HEK293T (cell line): Measurements from ENCODE around the gene PLAGL2.

Experiments used
- SP1 ChIP-seq: fragments of 450-650 bp; IDR thresholded peaks from 2 replicates; pipeline ENCODE4 v1.6.1; 2017
- TARDBP ChIP-seq: fragments of 450-650 bp; IDR thresholded peaks from 2 replicates; pipeline ENCODE4 v1.6.1; 2016
- ZNF384 ChIP-seq: fragments of 450-650 bp; IDR thresholded peaks from 2 replicates; pipeline ENCODE4 v1.6.1; 2016
- TF ChIP-seq, protein P1 (sequence below): fragments of 450-650 bp; IDR thresholded peaks from 2 replicates; pipeline ENCODE4 v1.6.1; 2016

DNA sequence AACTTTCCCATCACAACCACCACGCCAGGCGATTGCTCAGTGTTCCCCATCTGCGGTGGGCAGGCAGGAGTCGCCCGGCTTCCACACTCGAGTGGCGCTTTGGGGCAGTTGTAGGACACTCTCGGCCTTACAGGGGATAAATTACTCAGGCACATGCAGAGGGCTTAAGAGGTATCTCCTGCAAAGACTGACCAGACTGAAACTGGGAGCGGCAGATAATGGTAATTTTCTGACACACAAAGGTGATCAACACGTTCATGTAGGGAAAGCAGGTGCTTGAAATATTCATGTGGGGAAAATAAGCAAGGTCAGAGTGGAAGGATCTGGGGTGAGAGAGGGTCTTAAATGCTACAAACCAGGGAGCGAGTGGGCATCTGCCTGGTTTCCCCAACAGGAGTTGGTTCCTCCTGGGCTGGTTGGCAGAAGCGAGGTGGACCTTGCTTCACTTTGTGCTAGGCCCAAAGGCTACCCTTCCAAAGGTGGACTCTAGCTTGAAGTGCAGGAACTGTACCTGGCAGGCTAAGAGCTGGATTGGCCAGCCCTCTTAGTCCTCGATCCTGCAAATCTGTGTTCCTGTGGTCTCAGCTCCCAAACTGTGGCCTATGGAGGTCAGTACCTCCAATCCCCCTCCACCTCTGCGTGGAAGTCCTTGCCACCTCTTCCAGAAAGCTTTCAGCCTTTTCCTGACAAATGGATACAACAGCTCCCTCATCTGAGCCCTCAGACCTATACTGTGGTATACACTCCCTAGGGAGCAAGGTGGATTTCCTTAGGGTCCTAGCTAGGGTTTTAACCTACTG, 16.7 kb downstream of the PLAGL2 start:
- no peak for TF ChIP-seq ZNF384
- TF ChIP-seq SP1 = no peak
- TF ChIP-seq TARDBP = no peak
- TF ChIP-seq, protein P1, sequence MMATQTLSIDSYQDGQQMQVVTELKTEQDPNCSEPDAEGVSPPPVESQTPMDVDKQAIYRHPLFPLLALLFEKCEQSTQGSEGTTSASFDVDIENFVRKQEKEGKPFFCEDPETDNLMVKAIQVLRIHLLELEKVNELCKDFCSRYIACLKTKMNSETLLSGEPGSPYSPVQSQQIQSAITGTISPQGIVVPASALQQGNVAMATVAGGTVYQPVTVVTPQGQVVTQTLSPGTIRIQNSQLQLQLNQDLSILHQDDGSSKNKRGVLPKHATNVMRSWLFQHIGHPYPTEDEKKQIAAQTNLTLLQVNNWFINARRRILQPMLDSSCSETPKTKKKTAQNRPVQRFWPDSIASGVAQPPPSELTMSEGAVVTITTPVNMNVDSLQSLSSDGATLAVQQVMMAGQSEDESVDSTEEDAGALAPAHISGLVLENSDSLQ = no peak
